GM21529 (cell line): ENCODE results near the gene F9.

Experiments used
- ATAC-seq: cut with Tn5 transposase; IDR thresholded peaks from one replicate; pipeline ENCODE4 v1.9.1; 2021; ENCODE audit not compliant: unreplicated experiment

F9 gene

GRCh38 chrX:139596068-139596467, 65.5 kb downstream of the F9 start:
- ATAC-seq, result no peak

- ATAC-seq, result no peak
These were observed 69.6 kb downstream of the F9 start for GRCh38 chrX:139600105-139600504.
